GM21723 (cell line): Measurements from ENCODE around the gene CCDC102A.
"Not testable (repeated sequence)": the region's sequence is repeated elsewhere in the genome, so short reads cannot be mapped to it uniquely, and the experiment has no call there.

ENCODE experiments used
- ATAC-seq: cut with Tn5 transposase; IDR thresholded peaks from one replicate; pipeline ENCODE4 v1.9.1; 2021; ENCODE audit warnings: mild to moderate bottlenecking, moderate library complexity; ENCODE audit not compliant: unreplicated experiment

CCDC102A gene

DNA sequence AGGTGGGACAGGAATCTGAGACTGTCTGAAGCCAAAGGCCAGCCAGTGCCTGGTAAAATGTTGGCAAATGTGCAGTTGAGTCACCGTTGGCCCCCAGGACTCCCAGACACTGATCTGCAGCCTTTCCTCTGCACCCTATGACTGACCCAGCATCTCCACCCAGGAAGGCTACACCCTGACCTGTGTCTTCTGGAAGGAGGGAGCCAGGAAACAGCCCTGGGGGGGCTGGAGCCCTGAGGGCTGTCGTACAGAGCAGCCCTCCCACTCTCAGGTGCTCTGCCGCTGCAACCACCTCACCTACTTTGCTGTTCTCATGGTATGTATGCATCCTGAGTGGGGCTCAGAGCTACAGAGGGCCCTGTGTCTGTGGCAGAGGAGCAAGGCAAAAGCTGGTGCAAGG is 30.1 kb upstream of the CCDC102A start:
- no peak for ATAC-seq

GRCh38 chr16:57565461-57565860 is 29.1 kb upstream of the CCDC102A start:
- no peak for ATAC-seq

GRCh38 chr16:57564571-57565270 is 28.4 kb upstream of the CCDC102A start:
- no peak for ATAC-seq

DNA sequence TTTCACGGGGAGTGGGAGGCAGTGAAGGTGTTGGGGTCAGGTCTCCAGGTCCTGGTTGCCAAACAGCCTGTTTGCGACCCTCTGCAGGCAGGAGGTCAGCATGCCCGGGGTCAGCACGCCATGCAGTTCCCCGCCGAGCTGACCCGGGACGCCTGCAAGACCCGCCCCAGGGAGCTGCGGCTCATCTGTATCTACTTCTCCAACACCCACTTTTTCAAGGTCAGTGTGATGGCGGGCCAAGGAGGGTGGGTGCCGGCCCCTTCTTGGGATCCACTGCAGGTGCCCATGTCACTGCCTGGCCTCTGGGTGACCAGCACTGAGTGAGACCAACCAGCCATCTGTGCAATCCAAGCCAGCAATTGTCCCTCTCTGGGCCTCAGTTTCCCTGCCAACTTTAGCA is 27.4 kb upstream of the CCDC102A start:
- ATAC-seq = no peak

DNA sequence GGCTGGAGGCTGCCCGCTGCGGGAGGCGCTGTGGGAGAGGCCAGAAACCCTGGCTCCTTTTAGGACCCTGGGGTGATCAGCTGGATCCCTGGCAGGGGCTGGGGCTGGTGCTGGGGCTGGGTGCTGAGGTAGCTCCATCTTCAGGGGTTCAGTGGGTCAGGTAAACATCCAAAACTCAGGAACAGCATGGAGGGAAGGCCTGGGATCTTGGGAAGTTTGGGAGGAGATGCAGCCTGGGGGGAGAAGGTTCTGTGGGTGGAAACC is 27.0 kb upstream of the CCDC102A start:
- ATAC-seq = no peak

DNA sequence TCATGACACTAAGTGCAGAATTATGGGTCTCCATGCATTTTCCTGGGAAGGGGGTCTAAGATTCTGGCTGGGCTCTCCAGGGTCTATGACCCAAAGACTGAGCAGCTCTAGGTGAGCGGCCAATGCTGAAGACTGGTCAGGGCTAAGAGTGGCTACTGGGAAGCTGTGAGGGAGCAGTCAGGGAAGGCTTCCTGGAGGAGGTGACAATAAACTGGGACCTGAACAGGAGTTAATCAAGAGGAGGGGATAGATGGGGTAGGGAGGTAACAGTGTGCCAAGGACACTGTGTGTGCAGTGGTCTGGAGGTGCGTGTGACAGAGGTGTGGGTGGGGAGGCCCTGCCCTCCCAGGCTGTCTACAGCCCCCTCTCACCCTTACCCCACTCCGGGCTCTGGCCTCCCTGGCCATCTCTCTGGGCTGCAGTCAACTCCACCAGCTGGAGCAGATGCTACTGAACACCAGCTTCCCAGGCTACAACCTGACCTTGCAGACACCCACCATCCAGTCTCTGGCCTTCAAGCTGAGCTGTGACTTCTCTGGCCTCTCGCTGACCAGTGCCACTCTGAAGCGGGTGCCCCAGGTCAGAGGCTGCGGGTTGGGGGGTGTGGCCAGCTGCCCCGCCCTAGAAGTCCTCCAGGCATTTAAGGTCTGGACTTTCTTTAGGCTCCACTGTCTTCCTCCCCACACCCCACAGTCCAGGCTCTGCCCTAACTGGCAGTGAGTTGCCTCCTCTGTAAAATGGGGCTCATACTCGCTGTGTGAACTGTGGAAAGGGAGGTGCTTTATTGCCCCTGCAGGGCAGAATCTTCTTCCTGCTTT is 26.5 kb upstream of the CCDC102A start:
- no peak for ATAC-seq

- ATAC-seq = no peak
Observed at GRCh38 chr16:57562066-57562465, 25.7 kb upstream of the CCDC102A start.

DNA sequence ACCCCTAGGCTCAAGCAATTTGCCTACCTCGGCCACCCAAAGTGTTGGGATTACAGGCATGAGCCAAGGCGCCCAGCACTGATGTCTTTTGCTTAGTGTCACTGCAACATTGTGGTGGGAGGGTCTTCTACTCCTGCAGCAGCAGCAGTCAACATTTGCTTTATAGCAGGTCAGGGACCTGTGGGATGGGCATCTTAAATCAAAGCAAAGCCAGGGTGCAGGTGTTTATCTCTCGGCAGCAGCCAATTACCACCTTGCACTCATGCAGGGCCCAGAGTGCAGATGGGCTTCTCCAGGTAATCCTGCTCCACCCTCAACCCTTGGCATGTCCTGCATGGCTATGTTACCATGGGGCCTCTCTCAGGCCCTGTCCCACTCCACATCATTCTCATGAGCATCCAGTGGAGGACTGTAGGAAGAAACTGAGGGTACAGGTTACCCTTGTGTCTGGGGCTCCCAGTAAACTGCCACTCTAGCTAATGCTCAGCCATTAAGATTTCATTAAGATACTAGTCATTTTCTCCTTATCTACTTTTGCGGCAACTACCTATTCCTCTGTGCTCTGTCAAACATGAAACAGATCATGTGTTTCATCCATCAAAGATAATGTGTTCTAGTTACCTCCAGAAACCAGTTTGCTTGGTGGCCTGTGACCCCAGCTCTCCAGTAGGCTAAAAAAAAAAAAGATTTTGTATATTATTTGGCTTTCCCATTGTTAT is 22.9 kb upstream of the CCDC102A start:
- no peak for ATAC-seq

GRCh38 chr16:57556941-57557541 is 20.7 kb upstream of the CCDC102A start:
- no peak for ATAC-seq

DNA sequence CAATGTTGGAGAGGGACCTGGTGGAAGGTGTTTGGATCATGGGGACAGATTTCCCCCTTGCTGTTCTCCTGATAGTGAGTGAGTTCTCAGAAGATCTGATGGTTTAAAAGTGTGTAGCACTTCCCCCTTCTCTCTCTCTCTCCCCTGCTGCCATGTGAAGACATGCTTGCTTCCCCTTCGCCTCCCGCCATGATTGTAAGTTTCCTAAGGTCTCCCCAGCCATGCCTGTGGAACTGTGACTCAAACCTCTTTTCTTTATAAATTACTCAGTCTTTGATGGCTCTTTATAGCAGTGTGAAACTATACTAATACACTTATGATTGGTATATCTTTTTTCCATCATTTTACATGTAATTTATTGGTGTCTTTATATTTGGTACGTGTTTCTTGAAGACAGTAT is 19.5 kb upstream of the CCDC102A start:
- ATAC-seq = no peak

GRCh38 chr16:57551057-57551456 is 14.7 kb upstream of the CCDC102A start:
- no peak for ATAC-seq

- ATAC-seq = no peak
Observed at GRCh38 chr16:57549730-57550129, 13.4 kb upstream of the CCDC102A start.

- no peak for ATAC-seq
Observed at GRCh38 chr16:57548408-57548807, 12.0 kb upstream of the CCDC102A start.

DNA sequence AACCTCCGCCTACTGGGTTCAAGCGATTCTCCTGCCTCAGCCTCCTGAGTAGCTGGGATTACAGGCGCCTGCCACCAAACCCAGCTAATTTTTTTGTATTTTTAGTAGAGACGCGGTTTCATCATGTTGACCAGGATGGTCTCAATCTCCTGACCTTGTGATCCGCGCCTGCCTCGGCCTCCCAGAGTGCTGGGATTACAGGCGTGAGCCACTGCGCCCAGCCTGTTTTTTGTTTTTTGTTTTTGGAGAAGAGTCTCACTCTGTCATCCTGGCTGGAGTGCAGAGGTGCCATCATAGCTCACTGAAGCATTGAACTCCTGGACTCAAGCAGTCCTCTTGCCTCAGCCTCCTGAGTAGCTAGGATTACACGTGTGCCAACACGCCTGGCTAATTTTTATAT is 11.2 kb upstream of the CCDC102A start:
- not testable (repeated sequence) for ATAC-seq

DNA sequence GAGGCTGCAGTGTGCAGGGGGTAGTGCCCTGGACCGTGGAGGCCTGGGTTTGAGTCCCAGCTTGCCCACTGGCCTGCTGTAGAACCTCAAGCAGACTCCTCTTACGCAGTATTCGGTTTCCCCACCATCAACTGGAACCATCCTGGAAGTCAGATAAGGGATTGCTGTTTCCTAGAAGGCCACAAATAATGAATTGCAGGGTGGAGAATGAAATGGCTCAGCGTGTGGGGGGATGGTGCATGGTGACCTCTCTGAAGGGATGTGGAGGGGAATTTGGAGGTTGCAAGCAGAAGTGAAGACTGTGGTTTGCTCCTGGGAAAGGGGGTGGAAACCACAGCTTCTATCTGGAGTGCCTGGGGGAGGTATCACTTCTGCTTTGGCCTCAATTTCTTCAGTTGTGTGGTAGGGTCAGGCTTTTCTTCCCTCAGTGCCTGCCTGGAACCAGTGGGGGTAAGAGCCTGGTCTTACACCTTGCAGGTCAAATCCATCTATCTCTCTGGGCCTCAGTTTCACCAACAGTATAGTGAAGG is 7.8 kb upstream of the CCDC102A start:
- ATAC-seq = peak; percentile 75

DNA sequence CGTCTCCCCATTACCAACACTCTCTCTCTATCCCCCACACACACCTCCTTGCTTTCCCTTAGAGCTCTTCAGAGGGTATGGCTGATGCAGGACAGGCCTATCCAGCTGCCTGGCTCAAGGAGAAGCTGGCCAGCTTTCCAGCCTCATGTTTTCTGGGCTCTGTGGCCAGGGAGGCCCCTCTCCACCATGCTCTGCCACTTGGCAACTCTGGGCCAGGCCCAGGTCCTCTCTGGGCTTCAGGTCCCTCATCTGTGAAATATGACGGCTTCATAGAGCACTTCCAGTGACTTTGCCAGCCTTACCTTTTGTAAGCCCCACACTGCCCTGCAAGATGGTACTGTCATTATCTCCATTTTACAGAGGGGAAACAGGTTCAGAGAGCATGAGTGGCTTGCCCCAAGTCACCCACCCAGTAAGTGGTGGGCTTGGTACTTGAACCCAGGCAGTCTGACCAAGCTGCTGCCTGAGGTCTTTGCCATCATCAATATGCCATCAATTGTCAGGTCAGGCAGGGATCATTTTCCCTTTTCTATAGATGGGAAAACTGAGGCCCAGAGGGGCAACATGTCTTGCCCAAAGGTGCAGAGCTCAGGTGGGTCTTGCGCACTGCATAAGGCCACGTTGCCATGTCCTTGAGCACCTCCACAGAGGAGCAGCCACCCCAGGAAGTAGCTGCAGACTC is 5.5 kb upstream of the CCDC102A start:
- no peak for ATAC-seq

DNA sequence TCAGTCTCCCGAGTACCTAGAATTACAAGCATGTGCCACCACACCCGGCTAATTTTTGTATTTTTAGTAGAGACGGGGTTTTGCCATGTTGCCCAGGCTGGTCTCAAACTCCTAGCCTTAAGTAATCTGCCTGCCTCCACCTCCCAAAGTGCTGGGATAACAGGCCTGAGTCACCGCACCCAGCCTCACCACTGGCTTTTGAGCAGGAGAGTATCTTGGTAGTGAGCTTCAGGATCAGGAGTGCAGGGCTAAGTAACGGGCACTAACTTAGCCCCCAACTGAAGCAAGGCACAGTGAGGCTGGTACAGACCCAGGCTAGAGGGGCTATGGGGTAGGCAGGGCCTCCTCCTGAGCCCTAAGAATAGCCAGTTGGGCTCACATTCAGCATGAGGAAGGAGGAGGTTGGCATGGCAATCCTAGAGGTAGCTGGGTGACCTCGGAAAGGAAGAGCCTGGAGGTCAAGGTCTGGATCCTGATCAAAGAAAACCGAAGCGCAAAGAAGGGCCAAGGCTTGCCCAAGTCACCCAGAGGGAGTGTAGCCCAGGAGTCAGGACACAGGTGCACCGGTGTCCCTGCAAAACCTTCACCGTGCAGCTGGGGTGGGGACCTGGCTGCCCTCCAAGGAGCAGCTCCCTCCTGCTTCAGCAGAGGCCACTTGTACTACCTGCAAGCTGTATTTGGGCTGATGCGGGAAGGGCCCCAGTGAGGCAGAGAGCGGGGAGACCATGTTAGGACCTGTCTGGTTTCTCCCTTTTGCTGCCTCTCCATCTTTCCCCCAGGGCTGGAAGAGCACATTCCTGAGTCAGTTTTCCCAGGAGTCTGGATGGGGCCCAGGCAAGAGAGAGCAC is 4.8 kb upstream of the CCDC102A start:
- ATAC-seq = no peak

DNA sequence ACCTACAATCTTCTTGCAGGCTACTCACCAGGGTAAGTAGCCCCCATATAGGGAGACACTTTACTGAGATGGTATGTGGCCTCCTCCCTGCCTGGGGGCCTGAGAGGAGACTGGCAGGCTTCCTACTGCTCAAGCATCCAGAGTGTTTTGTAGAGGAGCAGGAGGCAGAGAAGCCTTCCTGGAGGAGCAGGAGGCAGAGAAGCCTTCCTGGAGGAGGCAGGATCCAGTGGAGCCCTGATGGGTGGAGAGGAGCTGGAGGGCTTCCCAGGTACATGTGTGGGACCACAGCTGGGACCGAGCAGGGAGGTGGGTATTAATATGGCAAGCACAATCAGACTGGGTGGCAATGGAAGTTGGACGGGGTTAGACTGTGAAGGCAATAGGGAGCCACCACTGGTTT is 4.0 kb upstream of the CCDC102A start:
- no peak for ATAC-seq

DNA sequence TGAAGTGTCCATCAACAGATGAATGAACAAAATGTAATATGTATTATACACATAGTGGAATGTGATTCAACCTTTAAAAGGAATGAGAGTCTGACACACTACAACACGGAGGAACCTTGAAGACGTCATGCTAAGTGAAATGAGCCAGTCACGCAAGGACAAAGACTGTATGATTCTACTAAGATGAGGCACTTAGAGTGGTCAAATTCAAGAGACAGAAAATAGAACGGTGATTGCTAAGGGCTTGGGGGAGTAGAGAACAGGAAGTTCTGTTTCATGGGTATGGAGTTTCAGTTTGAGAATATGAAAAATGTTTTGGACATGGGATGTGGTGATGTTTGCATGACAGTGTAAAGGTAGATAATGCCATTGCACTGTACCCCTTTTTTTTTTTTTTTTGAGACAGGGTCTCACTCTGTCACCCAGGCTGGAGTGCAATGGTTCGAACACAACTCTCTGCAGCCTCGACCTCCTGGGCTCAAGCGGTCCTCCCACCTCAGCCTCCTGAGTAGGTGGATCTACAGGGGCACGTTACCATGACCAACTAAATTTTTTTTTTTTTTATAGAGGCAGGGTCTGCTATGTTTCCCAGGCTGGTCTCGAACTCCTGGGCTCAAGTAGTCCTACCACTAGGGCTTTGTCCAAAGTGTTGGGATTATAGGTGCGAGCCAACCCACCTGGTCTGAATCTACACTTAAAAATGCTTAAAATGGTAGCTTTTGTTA is 2.9 kb upstream of the CCDC102A start:
- ATAC-seq = peak; percentile 43
